Prostate gland (tissue), 2 donors: ENCODE data around the gene CTRB1. TPM values are rescaled to one million over a fixed set of nuclear protein-coding genes. Genes with fewer than 3 reads are reported as not detected.

Experiments used
- DNase-seq: peaks from one replicate; pipeline ENCODE4 v3.0.0-alpha.2; 2019; ENCODE audit warnings: low spot score
- H3K27ac ChIP-seq, 2 donors: fragments of 200-600 bp; sonication (generic); 2 replicates each; pipeline ENCODE4 v1.5.1; 2017 to 2019
- H3K27me3 ChIP-seq: fragments of 200-600 bp; sonication (generic); replicated peaks from 2 replicates; pipeline ENCODE4 v1.5.1; 2019; ENCODE audit not compliant: insufficient read depth
- H3K36me3 ChIP-seq, 2 donors: fragments of 200-600 bp; sonication (generic); 1 replicate in 1 of 2; 2 replicates in 1 of 2; pipeline versions ENCODE4 v1.5.1 to v1.8.1; 2017 to 2019
- H3K4me1 ChIP-seq: fragments of 200-600 bp; sonication (generic); replicated peaks from 2 replicates; pipeline ENCODE4 v1.5.1; 2019
- H3K4me3 ChIP-seq, 2 donors: fragments of 200-600 bp; sonication (generic); 2 replicates each; pipeline ENCODE4 v1.5.1; 2017 to 2019
- H3K9me3 ChIP-seq: fragments of 200-600 bp; sonication (generic); 2 replicates; pipeline ENCODE4 v1.5.1; 2017
- CTCF ChIP-seq, 4 experiments: fragments of 200-600 bp in 2 of 4; fragments of 450-650 bp in 2 of 4; sonication (generic) in 2 of 4; IDR thresholded peaks; 1 replicate in 3 of 4; 2 replicates in 1 of 4; pipeline ENCODE4 v1.5.1; 2016 to 2019; ENCODE audit warnings: antibody characterized with exemption in 4 of 4, mild to moderate bottlenecking in 2 of 4, moderate library complexity in 2 of 4
- POLR2A ChIP-seq: fragments of 450-650 bp; IDR thresholded peaks from one replicate; pipeline ENCODE4 v1.6.1; 2016; ENCODE audit warnings: antibody characterized with exemption, mild to moderate bottlenecking
- POLR2AphosphoS5 ChIP-seq: sonication (generic); formaldehyde crosslinking; IDR thresholded peaks from one replicate; pipeline ENCODE4 v1.6.1; 2017; ENCODE audit warnings: antibody characterized with exemption
- WGBS: methylation state at CpG from one replicate; pipeline ENCODE4 v1.1.5; 2018; 5-methylcytosine and 5-hydroxymethylcytosine counted together
- intact Hi-C: fragments of 100-400 bp; cut with DNase I; formaldehyde crosslinking; loops from one replicate; pipeline ENCODE4 v1.14.2; 2022
- total RNA-seq, 2 donors: library from RNA; depleted of rRNA; stranded (reverse); fragments of >200 nt; gene quantifications; one replicate each; pipeline ENCODE4 v1.1.0, GENCODE V29; 2016

CTRB1 gene
- total RNA-seq, 2 donors from 2014 or later = 7.0 TPM; not detected in 1

GRCh38 chr16:75226550-75227360 lies 8.0 kb downstream of the CTRB1 start:
- peaks cover 3 to 11% of the 10 kb centered on the region in 2 donors for H3K36me3 ChIP-seq
- no peaks in the 10 kb centered on the region for H3K9me3 ChIP-seq
- DNase-seq = no peak
- no peaks in the 10 kb centered on the region for H3K4me1 ChIP-seq
- H3K27me3 ChIP-seq = no peaks in the 10 kb centered on the region
- TF ChIP-seq CTCF (IDR thresholded peaks at IDR 0.05) (no peak), POLR2AphosphoS5 (no peak), POLR2A (no peak)
- H3K27ac ChIP-seq = no peak overlapping the region
- WGBS = 66% methylated on average over 22 of the region's 22 CpGs
- no peak overlapping the region for H3K4me3 ChIP-seq
- intact Hi-C loops = no loop called here

- Histone ChIP-seq H3K9me3 (no peaks in the 10 kb centered on the region), H3K36me3 (peaks cover 3 to 11% of the 10 kb centered on the region in 2 donors), H3K27ac (no peak overlapping the region), H3K4me1 (no peaks in the 10 kb centered on the region), H3K27me3 (no peaks in the 10 kb centered on the region), H3K4me3 (no peak overlapping the region)
- intact Hi-C loops = no loop called here
- no peak for TF ChIP-seq POLR2AphosphoS5
- WGBS = 82% methylated on average over 16 of the region's 18 CpGs
- no peak for DNase-seq
Observed at GRCh38 chr16:75227361-75228142, 8.8 kb downstream of the CTRB1 start.

- 92% methylated on average over 17 of the region's 17 CpGs for WGBS
- Histone ChIP-seq H3K4me1 (no peaks in the 10 kb centered on the region), H3K36me3 (peaks cover 3 to 11% of the 10 kb centered on the region in 2 donors), H3K27me3 (no peaks in the 10 kb centered on the region), H3K4me3 (no peak overlapping the region), H3K9me3 (no peaks in the 10 kb centered on the region), H3K27ac (no peak overlapping the region)
- no peak for TF ChIP-seq CTCF (IDR thresholded peaks at IDR 0.05)
- no peak for TF ChIP-seq POLR2AphosphoS5
- intact Hi-C loops = no loop called here
- no peak for DNase-seq
Observed at GRCh38 chr16:75228143-75228976, 9.6 kb downstream of the CTRB1 start.

- no peak for DNase-seq
- H3K27ac ChIP-seq = no peak overlapping the region
- no peaks in the 10 kb centered on the region for H3K27me3 ChIP-seq
- H3K36me3 ChIP-seq = peaks cover 3 to 11% of the 10 kb centered on the region in 2 donors
- TF ChIP-seq POLR2AphosphoS5 = no peak
- TF ChIP-seq CTCF (IDR thresholded peaks at IDR 0.05) = no peak
- TF ChIP-seq POLR2A = no peak
- H3K4me1 ChIP-seq = peaks cover 5% of the 10 kb centered on the region
- H3K4me3 ChIP-seq = no peak overlapping the region
- intact Hi-C loops = no loop called here
- no peaks in the 10 kb centered on the region for H3K9me3 ChIP-seq
- 87% methylated on average over 27 of the region's 48 CpGs for WGBS
Observed at GRCh38 chr16:75229172-75230031, 10.6 kb downstream of the CTRB1 start.
